GM19351 (cell line): ENCODE measurements around the gene TBX4.
"Not testable (repeated sequence)": the region's sequence is repeated elsewhere in the genome, so short reads cannot be mapped to it uniquely, and the experiment has no call there.

ENCODE experiments used
- ATAC-seq: cut with Tn5 transposase; IDR thresholded peaks from one replicate; pipeline ENCODE4 v1.9.1; 2021; ENCODE audit warnings: mild to moderate bottlenecking, moderate library complexity; ENCODE audit not compliant: unreplicated experiment

Gene TBX4

DNA sequence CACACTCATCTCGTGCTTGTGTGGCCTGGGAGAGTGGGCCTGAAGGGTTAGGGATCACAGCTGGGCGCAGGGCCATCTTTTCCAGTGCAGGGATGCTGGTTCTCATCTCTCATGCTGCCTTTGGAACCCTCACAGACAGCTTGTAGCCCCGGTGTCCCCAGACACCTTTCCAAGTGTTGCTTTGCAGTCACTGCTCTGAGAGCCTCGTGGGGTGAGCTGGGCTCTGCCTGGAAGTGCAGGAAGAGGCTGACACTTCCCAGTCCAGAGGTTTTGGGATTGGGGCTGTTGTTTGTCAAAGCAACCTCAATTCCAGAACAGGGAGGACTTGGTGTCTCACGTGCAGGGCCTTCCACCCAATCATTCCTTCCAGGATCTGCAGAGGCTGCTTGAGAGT lies 28.2 kb downstream of the TBX4 start:
- ATAC-seq = no peak

DNA sequence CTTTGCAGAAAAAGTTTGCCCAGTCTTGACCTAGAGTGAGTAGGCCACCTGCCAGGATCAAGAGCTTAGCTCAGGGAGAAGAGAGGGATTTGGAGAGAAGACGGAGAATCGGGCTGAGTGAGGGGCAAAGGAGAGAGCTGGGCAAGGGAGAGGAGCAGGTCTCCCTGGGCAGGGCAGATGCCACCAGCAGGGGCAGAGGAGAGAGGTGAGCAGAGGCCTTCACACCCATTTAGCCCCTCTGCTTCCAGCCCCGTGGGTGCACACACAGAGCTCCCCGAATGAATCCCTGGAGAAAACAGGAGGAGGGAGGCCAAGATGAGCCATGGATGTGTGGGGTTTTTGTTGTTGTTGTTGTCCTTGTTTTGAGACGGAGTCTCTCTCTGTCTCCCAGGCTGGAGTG lies 29.2 kb downstream of the TBX4 start:
- no peak for ATAC-seq

DNA sequence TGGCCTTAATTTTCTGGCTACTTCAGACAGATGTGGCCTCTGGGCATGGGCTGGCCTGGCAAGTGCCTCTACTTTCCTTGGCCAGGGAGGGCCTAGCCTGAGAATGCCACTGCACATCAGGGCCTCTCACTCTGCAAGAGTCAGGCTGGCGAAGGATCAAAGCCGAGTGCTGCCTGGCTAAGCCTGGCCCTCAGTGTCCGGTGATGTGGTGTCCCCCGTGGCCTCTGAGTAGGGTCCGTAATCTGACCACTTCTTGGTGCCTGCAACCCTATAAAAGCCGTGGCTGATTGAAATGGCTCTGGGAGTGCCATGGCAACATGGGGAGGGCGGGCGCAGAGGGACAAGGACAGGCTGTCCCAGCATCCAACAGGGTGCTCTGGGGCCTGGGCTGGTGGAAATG lies 30.2 kb downstream of the TBX4 start:
- ATAC-seq = no peak

DNA sequence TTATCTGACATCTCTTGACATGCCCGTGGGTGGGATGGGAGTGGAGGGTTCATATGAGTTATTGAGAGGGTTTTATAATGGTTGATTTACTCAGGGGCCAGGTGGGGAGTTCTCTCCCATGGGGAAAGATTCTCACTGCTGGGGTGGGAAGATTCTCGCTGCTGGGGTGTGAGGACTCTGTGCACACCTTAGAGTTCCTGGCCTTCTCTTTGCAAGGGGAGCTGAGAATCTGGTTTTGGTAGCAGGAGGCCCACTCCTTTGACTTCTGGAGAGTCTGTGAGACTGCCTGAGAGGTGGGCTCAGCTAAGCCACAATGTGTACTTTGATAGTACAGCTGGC lies 31.5 kb downstream of the TBX4 start:
- ATAC-seq = no peak

DNA sequence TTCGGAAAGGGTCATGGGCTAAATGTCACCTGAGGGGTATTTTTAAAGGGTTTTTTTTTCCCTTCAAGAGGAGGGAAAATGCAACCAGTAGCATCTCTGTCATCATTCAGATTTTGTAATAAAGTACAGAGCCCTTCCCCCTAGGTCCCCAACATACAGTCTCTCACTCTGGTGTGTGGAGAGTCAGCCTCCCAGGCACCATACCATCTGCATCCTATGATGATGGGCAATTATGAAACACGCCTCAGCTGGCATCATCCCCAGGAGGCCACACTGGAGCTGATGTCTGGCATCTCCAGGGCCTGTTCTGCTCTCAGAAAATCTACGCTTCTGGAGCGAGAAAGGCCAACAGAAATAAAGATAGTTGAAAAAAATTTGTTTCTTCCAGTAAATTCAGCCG lies 32.0 kb downstream of the TBX4 start:
- no peak for ATAC-seq

DNA sequence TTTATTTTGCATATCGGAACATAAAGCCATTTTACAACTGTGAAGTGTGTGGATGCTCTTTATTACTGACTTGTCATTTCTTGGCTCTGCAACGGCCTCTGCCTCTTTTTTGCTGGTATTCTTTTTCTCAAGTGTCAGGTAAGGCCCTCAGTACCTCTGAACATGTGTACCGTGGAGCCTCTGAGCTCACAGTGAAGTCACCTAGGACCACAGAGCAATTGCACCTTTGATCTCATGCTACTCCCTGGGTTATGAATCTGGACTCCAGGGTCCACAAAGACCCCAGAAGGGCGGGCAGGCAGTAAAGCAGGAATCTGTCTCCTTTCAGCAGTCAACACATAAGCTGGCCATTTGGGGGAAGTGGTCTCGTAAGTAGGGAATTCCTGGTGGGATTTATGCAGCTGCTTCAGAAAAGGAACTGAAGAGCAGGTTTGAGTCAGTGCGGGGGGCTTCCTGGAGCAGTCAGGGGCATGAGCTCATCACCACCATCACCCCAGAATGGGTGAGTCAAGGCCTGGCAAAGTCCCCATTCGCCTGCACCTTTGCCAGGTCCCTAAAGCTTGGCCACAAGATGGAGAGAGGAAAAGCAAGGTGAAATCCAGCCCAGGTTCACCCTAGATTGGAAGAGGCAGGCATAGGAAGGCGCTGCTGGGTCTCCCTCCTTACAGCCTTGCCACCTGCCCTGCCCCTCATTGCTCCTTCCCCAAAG lies 33.0 kb downstream of the TBX4 start:
- no peak for ATAC-seq

DNA sequence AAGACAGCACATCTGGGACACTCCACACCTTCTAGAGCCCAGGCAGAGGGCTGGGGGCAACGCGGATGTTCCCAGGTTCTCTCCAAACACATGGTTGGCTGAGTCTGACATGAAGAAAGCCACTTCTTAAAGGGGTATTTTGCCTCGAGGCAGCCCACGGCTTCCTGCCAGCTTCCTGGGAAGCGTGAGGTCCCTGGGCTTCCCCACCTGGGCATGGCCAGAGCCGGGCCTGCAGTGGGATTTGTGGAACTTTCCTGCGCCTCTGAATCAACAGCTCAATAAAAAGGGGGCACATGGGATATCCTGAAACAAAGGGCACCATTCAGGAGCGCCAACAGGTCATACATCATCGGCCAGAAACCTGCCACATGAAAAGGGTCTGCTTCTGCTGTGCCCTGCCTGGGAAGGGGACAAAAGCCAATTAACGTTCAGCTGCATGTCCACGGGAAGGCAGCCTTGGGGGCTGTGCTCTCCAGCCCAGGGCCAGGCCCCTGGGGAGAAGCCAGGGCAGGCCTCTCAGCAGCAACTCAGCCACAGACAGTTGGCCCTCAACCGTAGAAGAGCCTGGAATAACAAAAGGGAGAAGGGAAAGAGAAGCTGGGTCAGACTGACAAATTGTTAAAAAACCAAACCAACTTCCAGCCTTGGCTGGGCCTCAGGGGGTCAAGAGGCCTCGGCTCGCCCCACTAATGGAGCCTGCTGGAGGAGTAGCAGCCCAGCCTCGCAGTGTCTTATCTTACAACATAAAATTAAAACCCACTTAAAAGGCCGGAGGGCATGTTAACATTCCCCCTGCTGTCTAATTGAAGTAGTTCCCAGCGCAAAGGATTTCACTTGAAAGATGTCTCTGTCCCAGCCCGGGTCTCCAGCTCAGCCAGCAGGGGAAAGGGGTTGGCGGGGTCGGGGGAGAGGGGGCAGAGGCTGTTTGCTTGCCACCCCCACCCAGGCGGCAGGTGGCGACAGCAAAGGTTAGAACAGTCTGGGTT lies 34.2 kb downstream of the TBX4 start:
- no peak for ATAC-seq

DNA sequence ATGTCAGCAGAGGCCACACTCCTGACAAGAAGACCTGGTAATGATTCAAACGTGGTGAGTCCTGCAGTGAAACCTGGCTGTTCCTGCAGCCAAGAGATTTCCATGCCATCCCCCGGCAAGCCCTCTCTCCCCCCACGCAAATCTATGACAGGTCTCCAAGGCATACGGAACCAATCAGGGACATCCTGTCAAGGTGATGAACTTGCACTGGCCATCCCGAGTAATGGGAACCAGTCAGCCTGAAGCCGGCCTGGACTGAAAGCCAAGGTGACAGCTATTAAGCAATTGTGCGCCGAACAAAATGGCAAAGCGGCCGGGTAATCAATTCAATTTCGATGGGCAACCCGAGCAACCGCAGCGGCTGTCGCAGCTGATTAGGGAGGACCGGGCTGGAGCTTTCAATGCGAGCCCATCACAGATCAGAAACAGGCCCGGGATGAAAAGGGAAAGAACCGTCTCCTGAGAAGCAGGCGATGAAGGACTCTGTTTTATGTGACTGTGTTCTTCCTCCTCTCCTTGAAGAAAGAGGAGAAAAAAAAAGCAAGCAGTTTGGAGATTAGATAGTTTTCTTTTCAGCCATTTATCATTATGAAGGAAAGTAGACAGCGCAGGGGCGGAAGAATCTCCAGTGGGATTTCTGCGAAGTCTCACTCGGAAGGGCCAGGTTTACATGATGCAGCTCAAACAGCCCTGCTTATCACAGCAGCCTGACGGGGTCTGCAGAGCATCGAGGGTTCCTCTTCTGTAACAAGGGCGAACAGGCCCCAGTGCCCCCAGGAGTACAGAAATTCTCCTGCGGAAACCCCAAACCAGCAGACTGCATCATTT lies 35.2 kb downstream of the TBX4 start:
- ATAC-seq = no peak

DNA sequence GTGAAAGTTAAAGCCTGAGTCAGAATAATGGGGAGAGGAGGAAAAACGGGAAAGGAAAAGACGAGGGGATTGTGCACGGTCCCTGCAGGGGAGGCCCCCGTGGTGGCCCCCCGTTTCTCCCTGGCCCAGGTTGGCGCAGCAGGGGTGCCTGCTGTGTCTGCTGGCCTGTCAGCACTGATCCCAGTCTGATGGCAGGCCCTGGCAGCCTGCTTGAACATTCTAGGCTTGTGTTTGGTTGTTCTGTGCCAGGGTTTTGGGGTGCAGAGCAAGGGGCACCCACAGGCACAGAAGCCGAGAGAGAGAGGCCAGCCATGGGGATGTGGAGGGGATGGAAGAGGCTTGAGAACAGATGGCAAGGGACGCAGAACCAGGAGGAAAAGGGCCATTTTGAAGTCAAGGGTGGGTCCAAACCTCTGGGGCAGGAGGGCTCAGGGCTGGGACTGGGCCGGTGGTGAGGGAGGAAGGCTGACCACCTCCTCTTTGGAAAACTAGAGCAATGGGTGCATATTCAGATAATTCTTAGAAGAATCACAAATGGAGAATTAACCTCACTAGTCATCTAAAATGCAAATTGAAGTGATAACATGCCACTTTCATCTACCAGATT lies 35.9 kb downstream of the TBX4 start:
- ATAC-seq = no peak

DNA sequence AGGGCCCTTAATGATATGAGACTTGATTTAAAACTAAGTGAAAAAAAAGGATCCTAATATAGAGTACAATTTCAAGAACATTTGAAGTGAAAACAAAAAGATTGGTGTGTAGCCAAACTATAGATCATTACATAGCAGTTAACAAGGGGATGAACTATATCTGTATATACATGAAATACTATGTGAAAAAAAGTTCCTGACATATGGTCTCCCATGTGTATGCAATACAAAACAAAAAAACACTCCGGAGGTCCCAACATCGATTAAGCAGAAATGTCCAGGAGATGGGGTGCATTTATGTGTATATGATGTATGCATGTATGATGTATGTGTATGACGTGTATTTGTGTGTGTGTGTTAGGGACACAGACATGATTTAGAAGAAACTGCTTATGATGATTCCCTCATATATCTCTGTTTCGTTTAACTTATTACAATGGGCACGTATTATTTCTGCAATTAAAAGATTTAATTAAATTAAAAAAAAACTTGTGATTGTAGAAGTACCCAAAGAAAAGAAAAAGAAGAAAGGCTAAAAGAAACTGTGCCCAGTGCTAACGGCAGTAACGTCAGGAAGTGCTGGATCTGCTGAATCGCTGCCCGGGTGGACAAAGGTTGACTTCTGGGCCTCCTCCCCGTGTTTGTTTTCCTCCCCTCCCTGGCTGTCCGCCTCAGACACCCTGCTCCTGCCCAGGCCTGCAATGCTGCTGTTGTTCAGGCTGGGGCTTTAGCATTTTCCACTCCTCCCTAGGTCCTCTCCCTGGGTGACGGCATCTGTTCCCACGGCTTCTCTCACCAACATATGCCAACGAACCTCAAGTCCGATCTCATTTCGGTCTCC lies 36.9 kb downstream of the TBX4 start:
- no peak for ATAC-seq

DNA sequence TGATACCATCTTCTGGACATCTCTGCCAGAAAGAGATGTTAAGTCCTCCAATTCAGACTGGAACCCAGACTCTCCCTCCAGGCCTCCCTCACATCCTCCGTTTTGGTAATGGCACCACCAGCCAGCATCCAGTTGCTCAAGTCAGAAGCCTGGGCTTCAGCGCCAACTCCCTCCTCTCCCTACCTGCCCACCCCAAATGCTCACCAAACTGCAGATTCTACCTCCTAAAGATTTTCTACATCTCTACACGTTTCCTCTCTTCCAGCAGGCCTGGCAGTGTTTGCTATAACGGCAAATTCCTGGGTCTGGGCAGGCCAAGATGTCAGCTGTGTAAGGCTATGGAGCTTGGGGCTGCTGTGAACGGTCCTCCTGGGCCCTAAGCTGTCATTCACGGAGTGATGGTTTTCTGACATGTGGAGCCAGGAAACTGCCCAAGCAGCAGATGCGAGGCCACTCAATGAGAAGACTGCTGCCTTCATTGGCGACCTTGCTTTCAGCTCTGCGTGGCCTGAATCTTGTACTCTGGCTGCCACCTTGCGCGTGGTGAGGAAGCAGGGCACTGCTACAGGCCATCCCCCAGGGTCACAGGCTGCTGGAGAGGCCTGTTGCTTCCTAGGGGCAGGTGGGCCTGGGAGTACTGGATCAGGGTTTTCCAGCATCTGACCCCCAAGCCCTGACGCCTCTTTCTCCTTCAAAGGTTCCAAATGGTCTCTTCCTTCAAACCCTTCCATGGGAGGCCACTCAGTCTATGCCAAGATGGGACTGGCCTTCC lies 37.7 kb downstream of the TBX4 start:
- ATAC-seq = no peak

DNA sequence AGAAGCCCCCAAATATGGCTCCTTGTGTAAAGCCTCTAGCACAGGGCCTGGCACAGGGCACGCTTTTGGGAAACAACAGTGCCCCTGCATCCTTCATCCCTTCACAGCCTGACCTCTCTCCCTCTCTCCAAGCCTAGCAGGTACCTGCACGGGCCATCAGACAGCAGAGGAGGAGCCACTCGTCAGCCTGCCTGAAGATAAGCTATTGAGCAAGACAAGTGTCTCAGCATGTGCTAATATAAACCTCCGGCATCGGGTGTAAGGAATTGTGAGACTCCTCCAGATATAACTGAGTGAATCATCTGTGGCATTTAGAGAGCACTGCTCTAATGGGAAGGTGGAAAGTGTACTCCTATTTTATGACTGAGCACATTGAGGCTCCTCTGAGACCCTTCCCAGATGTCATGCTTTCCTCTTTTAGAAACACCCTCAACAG lies 38.3 kb downstream of the TBX4 start:
- ATAC-seq = no peak

DNA sequence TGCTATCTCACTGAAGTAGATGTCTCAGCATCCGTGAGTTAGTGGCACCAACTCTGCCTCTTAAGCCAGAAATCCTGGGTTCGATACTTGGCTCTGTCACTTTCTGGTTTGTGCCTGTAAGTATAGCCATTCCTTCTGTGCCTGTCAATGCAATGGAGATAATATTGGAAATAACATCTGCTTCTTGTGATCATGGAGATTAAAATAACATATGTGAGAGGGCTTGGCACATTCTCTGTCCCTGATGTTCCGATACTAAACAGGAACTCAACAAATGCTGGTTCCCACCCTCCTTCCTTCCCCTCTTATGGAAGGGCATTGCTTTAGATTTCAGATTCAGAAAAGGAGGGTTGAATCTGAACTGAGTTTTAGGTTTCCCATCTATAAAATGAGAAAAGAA lies 39.8 kb downstream of the TBX4 start:
- ATAC-seq = no peak

DNA sequence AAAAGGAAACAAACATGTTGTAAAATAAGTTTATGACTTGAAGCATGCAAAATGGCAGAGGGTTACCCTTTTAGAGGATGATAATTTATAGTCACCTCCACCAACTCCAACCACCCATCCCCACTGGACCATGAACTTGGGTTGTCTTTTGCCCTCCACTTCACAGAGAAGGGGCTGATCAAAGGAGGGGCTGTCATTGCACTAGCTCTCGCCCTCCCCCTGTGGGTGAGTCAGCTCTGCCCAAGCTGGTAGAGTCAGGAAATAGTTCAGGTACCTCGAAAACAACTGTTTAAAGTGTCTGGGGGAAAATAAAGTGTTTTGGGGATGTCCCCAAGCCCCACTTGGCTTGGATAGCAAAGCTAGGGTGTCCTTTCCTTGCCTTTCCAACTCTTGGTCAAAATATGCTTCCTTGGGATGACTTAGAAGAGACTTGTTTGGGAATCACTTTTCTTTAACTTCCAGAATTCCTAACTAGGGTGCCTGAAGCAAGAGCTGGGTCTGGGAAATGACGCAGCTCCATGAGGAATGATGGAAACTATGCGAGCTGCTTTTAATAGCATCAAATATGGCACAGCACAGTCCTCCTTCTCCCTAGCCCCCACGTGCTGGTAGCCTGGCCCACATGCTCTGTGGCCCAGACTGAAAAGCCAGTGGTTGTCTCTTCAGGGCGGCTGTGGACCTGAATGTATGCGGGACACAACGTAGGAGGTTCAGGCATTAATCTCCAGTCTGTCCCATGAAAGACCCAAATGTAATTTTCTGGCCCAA lies 40.7 kb downstream of the TBX4 start:
- no peak for ATAC-seq

DNA sequence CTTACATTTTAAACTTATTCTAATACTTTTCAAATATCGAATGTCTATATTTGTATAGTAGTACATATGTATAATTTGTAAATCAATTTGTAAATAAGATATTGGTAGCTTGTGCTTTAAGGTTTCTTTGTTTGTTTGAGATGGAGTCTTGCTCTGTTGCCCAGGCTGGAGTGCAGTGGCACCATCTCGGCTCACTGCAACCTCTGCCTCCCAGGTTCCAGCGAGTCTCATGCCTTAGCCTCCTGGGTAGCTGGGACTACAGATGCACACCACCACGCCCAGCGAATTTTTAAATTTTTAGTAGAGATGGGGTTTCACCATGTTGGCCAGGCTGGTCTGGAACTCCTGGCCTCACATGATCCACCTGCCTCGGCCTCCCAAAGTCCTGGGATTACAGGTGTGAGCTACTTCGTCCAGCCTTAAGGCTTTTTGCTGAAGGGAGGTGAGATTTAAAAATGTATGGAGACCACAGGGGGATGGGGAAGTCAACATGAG lies 41.7 kb downstream of the TBX4 start:
- not testable (repeated sequence) for ATAC-seq

DNA sequence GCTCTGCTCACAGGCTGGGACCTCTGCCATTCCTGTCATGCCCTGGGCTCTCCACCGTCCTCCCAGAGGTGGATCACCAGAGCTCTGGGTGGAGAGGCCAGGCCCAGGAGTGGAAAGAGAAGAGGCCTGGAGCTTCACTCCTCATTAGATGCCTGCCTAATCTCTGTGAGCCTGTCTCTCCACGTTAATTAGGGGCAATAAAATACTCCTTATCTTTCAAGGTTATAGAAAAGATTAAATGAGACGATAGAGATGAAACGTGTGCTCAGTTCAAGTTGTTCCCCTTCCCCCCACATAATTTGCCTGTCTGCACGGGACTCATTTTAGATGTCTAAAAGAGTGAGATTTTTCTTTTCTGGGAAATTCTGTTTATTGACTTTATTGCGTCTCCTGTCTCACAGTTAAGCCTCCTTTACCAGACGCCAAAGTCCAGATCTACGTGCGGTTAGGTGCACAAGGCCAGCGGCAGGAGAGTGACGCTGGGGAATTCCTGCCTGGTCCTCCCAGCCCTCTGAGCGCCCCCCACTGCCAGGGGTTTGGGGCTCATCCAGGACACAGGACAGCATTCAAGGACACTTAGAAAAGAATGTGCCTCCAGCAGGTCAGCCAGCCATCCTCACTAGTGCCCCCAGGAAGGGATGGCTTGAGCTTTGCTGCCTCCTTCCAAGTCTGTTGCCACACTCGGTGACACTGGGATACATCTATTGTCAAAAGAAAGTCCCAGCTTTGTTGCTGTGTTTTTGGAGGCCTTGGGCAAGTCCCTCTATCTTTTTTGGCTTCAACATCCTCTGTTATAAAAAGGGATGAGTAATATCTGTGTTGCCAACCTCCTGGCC lies 42.3 kb downstream of the TBX4 start:
- ATAC-seq = no peak

DNA sequence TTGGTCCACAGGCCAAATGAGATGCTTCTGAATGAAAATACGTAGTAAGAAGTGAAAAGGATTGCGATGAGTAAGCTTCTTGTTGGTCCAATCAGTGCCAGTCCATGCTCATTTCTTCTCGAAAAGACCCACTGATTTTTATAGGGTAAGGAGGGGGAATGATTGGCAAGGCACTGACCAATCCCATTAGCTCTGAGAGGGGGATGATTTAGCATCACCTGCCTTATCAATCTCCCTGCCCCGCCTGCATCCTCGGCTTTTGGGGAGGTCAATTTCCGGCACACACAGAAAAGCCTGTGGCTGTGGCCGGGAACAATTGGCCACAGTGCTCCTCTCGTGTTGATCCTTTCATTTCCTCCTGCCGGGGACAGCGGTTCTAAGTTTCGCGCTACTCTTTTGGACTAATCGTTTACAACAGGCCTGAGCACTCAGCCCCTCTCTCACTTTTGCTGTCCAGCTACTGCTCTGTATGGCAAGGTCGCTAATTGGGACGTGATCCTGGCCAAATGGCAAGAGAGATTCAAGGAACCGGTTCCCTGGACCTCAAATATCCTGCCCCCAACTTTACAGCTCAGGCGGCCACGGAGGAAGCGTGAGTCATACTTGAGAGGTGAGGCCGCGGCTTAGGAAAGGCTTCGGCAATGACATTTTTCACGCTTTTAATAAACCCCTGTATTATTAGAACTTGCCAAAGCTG lies 43.1 kb downstream of the TBX4 start:
- no peak for ATAC-seq
